ENCODE measurements around the gene FTCD. TPM values are rescaled to one million over a fixed set of nuclear protein-coding genes. Genes with fewer than 3 reads are reported as not detected.

FTCD gene
- total RNA-seq, 2 experiments from 2014 or later = 0.06 to 1.1 TPM

DNA sequence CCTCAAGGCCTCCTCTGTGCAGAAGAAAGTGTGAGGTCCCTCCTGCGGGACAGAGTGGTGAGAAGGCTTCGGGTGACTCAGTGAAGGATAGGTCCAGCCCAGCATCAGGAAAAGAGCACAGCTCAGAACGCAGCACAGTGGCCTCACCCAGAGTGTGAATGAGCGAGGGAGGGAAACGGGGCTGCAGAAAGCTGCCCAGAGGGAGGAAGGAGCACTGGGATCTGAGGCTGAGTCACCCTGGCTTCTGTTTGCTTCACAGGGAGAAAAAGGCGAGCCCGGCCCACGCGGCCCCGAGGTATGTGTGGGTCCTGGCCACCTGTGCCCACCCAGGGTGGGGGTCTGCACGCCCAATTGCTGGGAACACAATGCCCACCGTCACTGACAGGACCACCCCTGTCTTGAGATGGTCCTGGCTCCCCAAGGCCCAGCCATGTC lies 33.1 kb downstream of the FTCD start:
- H3K9me3 ChIP-seq (ENCODE audit: low read length) = no peaks in the 10 kb centered on the region
- no TSS peak for BruUV-seq (replicated peaks)
- no peak overlapping the region for H3K4me2 ChIP-seq (ENCODE audit: low read length)
- no peaks in the 10 kb centered on the region for H3K9me2 ChIP-seq (ENCODE audit: insufficient read depth, low read length)
- H3K4me1 ChIP-seq (ENCODE audit: insufficient read depth, low read length, poor library complexity, severe bottlenecking) = no peaks in the 10 kb centered on the region
- no peaks in the 10 kb centered on the region for H4K20me1 ChIP-seq (ENCODE audit: insufficient read depth, low read length)
- no peak overlapping the region for H3K4me3 ChIP-seq (ENCODE audit: low read depth, low read length, poor library complexity, severe bottlenecking)
- no peak overlapping the region for H3K27ac ChIP-seq (ENCODE audit: low read depth, low read length, poor library complexity, severe bottlenecking)
- no peaks in the 10 kb centered on the region for H3K36me3 ChIP-seq (ENCODE audit: insufficient read depth, low read length)
- ChIA-PET CTCF (ENCODE audit: unreplicated experiment) (no interaction called here), POLR2A (interaction anchor here (0.6 kb wide), 1 partner anchor 118 kb away, joined by 3 read pairs; no protein-coding TSS in a partner anchor)
- no peak for DNase-seq (ENCODE audit: low spot score)
- intact Hi-C loops (cut with micrococcal nuclease; ENCODE audit: unreplicated experiment) = no loop called here
- no peak for TF ChIP-seq EZH2phosphoT487 (IDR thresholded peaks at IDR 0.05; ENCODE audit: borderline replicate concordance, low read depth, low read length)
- TF ChIP-seq, protein P1, sequence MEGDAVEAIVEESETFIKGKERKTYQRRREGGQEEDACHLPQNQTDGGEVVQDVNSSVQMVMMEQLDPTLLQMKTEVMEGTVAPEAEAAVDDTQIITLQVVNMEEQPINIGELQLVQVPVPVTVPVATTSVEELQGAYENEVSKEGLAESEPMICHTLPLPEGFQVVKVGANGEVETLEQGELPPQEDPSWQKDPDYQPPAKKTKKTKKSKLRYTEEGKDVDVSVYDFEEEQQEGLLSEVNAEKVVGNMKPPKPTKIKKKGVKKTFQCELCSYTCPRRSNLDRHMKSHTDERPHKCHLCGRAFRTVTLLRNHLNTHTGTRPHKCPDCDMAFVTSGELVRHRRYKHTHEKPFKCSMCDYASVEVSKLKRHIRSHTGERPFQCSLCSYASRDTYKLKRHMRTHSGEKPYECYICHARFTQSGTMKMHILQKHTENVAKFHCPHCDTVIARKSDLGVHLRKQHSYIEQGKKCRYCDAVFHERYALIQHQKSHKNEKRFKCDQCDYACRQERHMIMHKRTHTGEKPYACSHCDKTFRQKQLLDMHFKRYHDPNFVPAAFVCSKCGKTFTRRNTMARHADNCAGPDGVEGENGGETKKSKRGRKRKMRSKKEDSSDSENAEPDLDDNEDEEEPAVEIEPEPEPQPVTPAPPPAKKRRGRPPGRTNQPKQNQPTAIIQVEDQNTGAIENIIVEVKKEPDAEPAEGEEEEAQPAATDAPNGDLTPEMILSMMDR (conservative IDR thresholded peaks at IDR 0.05; ENCODE audit: low read length) = no peak
- H2AFZ ChIP-seq (ENCODE audit: low read length) = no peak overlapping the region
- H3K79me2 ChIP-seq (ENCODE audit: insufficient read depth, low read depth, low read length) = no peaks in the 10 kb centered on the region

- Histone ChIP-seq H3K9me3 (ENCODE audit: low read length) (no peaks in the 10 kb centered on the region), H4K20me1 (ENCODE audit: insufficient read depth, low read length) (no peaks in the 10 kb centered on the region), H3K4me1 (ENCODE audit: insufficient read depth, low read length, poor library complexity, severe bottlenecking) (no peaks in the 10 kb centered on the region), H3K36me3 (ENCODE audit: insufficient read depth, low read length) (no peaks in the 10 kb centered on the region), H2AFZ (ENCODE audit: low read length) (no peak overlapping the region), H3K79me2 (ENCODE audit: insufficient read depth, low read depth, low read length) (no peaks in the 10 kb centered on the region), H3K4me2 (ENCODE audit: low read length) (no peak overlapping the region), H3K9me2 (ENCODE audit: insufficient read depth, low read length) (no peaks in the 10 kb centered on the region), H3K4me3 (ENCODE audit: low read depth, low read length, poor library complexity, severe bottlenecking) (no peak overlapping the region), H3K27ac (ENCODE audit: low read depth, low read length, poor library complexity, severe bottlenecking) (no peak overlapping the region)
- no peak for DNase-seq (ENCODE audit: low spot score)
- TF ChIP-seq, protein P1 (conservative IDR thresholded peaks at IDR 0.05; ENCODE audit: low read length) = no peak
- TF ChIP-seq EZH2phosphoT487 (IDR thresholded peaks at IDR 0.05; ENCODE audit: borderline replicate concordance, low read depth, low read length) = no peak
- POLR2A ChIA-PET = interaction anchor here (0.6 kb wide), 1 partner anchor 117 kb away, joined by 3 read pairs; no protein-coding TSS in a partner anchor
- intact Hi-C loops (cut with micrococcal nuclease; ENCODE audit: unreplicated experiment) = no loop called here
- no TSS peak for BruUV-seq (replicated peaks)
- CTCF ChIA-PET (ENCODE audit: unreplicated experiment) = no interaction called here
Measured at GRCh38 chr21:46121286-46122221, 33.8 kb downstream of the FTCD start.
